Activated B cell treated with CpG ODN at 0.5 μM for 24 hours (primary cell): ENCODE measurements around the gene PLBD2. TPM values are rescaled to one million over a fixed set of nuclear protein-coding genes. Genes with fewer than 3 reads are reported as not detected.

Source experiments
- ATAC-seq: fragments of 200-7000 bp; cut with Tn5 transposase; one replicate; pipeline ENCODE4 v1.10.0; 2021; ENCODE audit warnings: low read depth, mild to moderate bottlenecking, moderate library complexity
- CTCF ChIA-PET: fragments of 350-600 bp; sonication (Branson Sonifier 250); formaldehyde crosslinking; loops from one replicate; lab custom pipeline; 2021; ENCODE audit warnings: antibody characterized with exemption; lab: Charles Lee
- POLR2A ChIA-PET: fragments of 350-600 bp; sonication (Branson Sonifier 250); formaldehyde crosslinking; loops from one replicate; lab custom pipeline; 2021; ENCODE audit warnings: antibody characterized with exemption; lab: Charles Lee
- DNase-seq: peaks from one replicate; pipeline ENCODE4 v3.0.0; 2022
- H3K27ac Mint-ChIP-seq: one replicate; pipeline ENCODE4 v1.8.0; 2020; ENCODE audit warnings: mixed read lengths
- H3K27me3 Mint-ChIP-seq: one replicate; pipeline ENCODE4 v1.8.0; 2021; ENCODE audit warnings: mixed read lengths
- H3K36me3 Mint-ChIP-seq: one replicate; pipeline ENCODE4 v1.8.0; 2021; ENCODE audit warnings: low read depth, mixed read lengths
- H3K4me1 Mint-ChIP-seq: one replicate; pipeline ENCODE4 v1.8.0; 2021; ENCODE audit warnings: mixed read lengths
- H3K4me3 Mint-ChIP-seq: one replicate; pipeline ENCODE4 v1.8.0; 2020; ENCODE audit warnings: mild to moderate bottlenecking, mixed read lengths
- H3K9me3 Mint-ChIP-seq: one replicate; pipeline ENCODE4 v1.8.0; 2020; ENCODE audit warnings: mixed read lengths
- CTCF ChIP-seq: fragments of 200-600 bp; IDR thresholded peaks from one replicate; pipeline ENCODE4 v1.8.0; 2022; ENCODE audit warnings: antibody characterized with exemption, mild to moderate bottlenecking
- intact Hi-C: fragments of 100-400 bp; cut with micrococcal nuclease; formaldehyde crosslinking; loops from one replicate; pipeline ENCODE4 v1.15.1; 2024
- total RNA-seq: library from RNA; stranded (reverse); gene quantifications from 2 replicates; pipeline ENCODE4 v1.2.3, GENCODE V29; 2022

The PLBD2 gene
- total RNA-seq, 1 donor from 2014 or later = 13.7 TPM

GRCh38 chr12:113427882-113428281, 69.5 kb downstream of the PLBD2 start:
- Mint-ChIP-seq H3K27ac (no peak overlapping the region), H3K4me3 (no peak overlapping the region), H3K4me1 (peaks cover 15% of the 10 kb centered on the region), H3K9me3 (peaks cover 6% of the 10 kb centered on the region), H3K27me3 (peaks cover 26% of the 10 kb centered on the region), H3K36me3 (no peaks in the 10 kb centered on the region)
- intact Hi-C loops = no loop called here
- DNase-seq (no peak), ATAC-seq (no peak)
- CTCF ChIA-PET = no interaction called here
- POLR2A ChIA-PET = no interaction called here
- TF ChIP-seq CTCF = no peak

GRCh38 chr12:113428482-113428881, 70.1 kb downstream of the PLBD2 start:
- no peak overlapping the region for H3K4me3 Mint-ChIP-seq
- no peak overlapping the region for H3K27ac Mint-ChIP-seq
- intact Hi-C loops = no loop called here
- ChIA-PET POLR2A (no interaction called here), CTCF (no interaction called here)
- DNase-seq (no peak), ATAC-seq (no peak)
- H3K9me3 Mint-ChIP-seq = peaks cover 6% of the 10 kb centered on the region
- H3K27me3 Mint-ChIP-seq = peaks cover 30% of the 10 kb centered on the region
- H3K4me1 Mint-ChIP-seq = peaks cover 14% of the 10 kb centered on the region
- H3K36me3 Mint-ChIP-seq = no peaks in the 10 kb centered on the region
- TF ChIP-seq CTCF = no peak

GRCh38 chr12:113432986-113433385, 74.6 kb downstream of the PLBD2 start:
- H3K9me3 Mint-ChIP-seq = peaks cover 6% of the 10 kb centered on the region
- ChIA-PET CTCF (no interaction called here), POLR2A (no interaction called here)
- H3K36me3 Mint-ChIP-seq = no peaks in the 10 kb centered on the region
- no peak overlapping the region for H3K27ac Mint-ChIP-seq
- DNase-seq (no peak), ATAC-seq (no peak)
- intact Hi-C loops = no loop called here
- no peak overlapping the region for H3K4me3 Mint-ChIP-seq
- no peaks in the 10 kb centered on the region for H3K4me1 Mint-ChIP-seq
- TF ChIP-seq CTCF = no peak
- peaks cover 20% of the 10 kb centered on the region for H3K27me3 Mint-ChIP-seq

GRCh38 chr12:113435367-113435766, 77.0 kb downstream of the PLBD2 start:
- no peak for TF ChIP-seq CTCF
- ChIA-PET CTCF (no interaction called here), POLR2A (no interaction called here)
- no peaks in the 10 kb centered on the region for H3K4me1 Mint-ChIP-seq
- peaks cover 1% of the 10 kb centered on the region for H3K9me3 Mint-ChIP-seq
- intact Hi-C loops = no loop called here
- no peaks in the 10 kb centered on the region for H3K36me3 Mint-ChIP-seq
- no peak overlapping the region for H3K4me3 Mint-ChIP-seq
- no peak for DNase-seq
- ATAC-seq = no peak
- H3K27me3 Mint-ChIP-seq = peaks cover 16% of the 10 kb centered on the region
- H3K27ac Mint-ChIP-seq = no peak overlapping the region

- CTCF ChIA-PET = no interaction called here
- intact Hi-C loops = no loop called here
- no peak for TF ChIP-seq CTCF
These were observed 78.2 kb downstream of the PLBD2 start for GRCh38 chr12:113436586-113436985.

More at GRCh38 chr12:113436586-113436985, 78.2 kb downstream of the PLBD2 start:
- POLR2A ChIA-PET = no interaction called here
- H3K9me3 Mint-ChIP-seq = no peaks in the 10 kb centered on the region
- H3K4me3 Mint-ChIP-seq = no peak overlapping the region
- H3K27me3 Mint-ChIP-seq = peaks cover 15% of the 10 kb centered on the region
- no peaks in the 10 kb centered on the region for H3K36me3 Mint-ChIP-seq
- H3K27ac Mint-ChIP-seq = no peak overlapping the region
- ATAC-seq (no peak), DNase-seq (no peak)
- H3K4me1 Mint-ChIP-seq = no peaks in the 10 kb centered on the region
